BJ (cell line): ENCODE measurements around the gene DNAJC6. TPM values are rescaled to one million over a fixed set of nuclear protein-coding genes. Genes with fewer than 3 reads are reported as not detected.
"Not testable (repeated sequence)": the region's sequence is repeated elsewhere in the genome, so short reads cannot be mapped to it uniquely, and the experiment has no call there.

ENCODE experiments used
- CTCF ChIA-PET: fragments of 350-600 bp; formaldehyde crosslinking; extraction: SDS; loops from one replicate; lab custom pipeline; 2021; ENCODE audit warnings: antibody characterized with exemption, inconsistent platforms; lab: Yijun Ruan, JAX
- POLR2A ChIA-PET: fragments of 300-600 bp; sonication (Branson Sonifier 250); formaldehyde crosslinking; extraction: SDS; loops from one replicate; lab custom pipeline; 2021; ENCODE audit warnings: antibody characterized with exemption; lab: Charles Lee
- DNase-seq: peaks from one replicate; pipeline ENCODE4 v3.0.0-alpha.2; 2011; ENCODE audit warnings: low read depth
- H3K27me3 ChIP-seq: 2 replicates; pipeline ENCODE4 v1.6.0; 2011; ENCODE audit warnings: low read length; ENCODE audit not compliant: control insufficient read depth, insufficient read depth
- H3K36me3 ChIP-seq: 2 replicates; pipeline ENCODE4 v1.5.1; 2011; ENCODE audit warnings: low read length; ENCODE audit not compliant: control insufficient read depth, insufficient read depth
- H3K4me3 ChIP-seq: 2 replicates; pipeline ENCODE4 v1.5.1; 2011; ENCODE audit warnings: low read depth, mild to moderate bottlenecking, control low read depth, low read length
- polyA plus RNA-seq: library from polyadenylated mRNA; depleted of rRNA; stranded (reverse); fragments of >200 nt; gene quantifications from 2 replicates; pipeline ENCODE4 v1.2.3, GENCODE V29; 2011
- TF ChIP-seq, protein P1 (sequence below): IDR thresholded peaks from 2 replicates; pipeline ENCODE4 v1.5.1; 2011; ENCODE audit warnings: low read depth, mild to moderate bottlenecking, control low read depth, inconsistent platforms, low read length, moderate library complexity; ENCODE audit not compliant: insufficient read depth

Gene DNAJC6
- polyA plus RNA-seq, 1 experiment: 10.5 TPM

- Histone ChIP-seq H3K4me3 (no peak overlapping the region), H3K27me3 (no peaks in the 10 kb centered on the region), H3K36me3 (no peaks in the 10 kb centered on the region)
- TF ChIP-seq, protein P1, sequence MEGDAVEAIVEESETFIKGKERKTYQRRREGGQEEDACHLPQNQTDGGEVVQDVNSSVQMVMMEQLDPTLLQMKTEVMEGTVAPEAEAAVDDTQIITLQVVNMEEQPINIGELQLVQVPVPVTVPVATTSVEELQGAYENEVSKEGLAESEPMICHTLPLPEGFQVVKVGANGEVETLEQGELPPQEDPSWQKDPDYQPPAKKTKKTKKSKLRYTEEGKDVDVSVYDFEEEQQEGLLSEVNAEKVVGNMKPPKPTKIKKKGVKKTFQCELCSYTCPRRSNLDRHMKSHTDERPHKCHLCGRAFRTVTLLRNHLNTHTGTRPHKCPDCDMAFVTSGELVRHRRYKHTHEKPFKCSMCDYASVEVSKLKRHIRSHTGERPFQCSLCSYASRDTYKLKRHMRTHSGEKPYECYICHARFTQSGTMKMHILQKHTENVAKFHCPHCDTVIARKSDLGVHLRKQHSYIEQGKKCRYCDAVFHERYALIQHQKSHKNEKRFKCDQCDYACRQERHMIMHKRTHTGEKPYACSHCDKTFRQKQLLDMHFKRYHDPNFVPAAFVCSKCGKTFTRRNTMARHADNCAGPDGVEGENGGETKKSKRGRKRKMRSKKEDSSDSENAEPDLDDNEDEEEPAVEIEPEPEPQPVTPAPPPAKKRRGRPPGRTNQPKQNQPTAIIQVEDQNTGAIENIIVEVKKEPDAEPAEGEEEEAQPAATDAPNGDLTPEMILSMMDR: no peak
- CTCF ChIA-PET: interaction anchor here (0.9 to 1.7 kb wide), 3 partner anchors 10 to 22 kb away, joined by 3 to 4 read pairs (median 3); no protein-coding TSS in a partner anchor
- POLR2A ChIA-PET: no interaction called here
- DNase-seq: no peak
These were observed 30.8 kb upstream of the DNAJC6 start for GRCh38 chr1:65278376-65279069.

DNA sequence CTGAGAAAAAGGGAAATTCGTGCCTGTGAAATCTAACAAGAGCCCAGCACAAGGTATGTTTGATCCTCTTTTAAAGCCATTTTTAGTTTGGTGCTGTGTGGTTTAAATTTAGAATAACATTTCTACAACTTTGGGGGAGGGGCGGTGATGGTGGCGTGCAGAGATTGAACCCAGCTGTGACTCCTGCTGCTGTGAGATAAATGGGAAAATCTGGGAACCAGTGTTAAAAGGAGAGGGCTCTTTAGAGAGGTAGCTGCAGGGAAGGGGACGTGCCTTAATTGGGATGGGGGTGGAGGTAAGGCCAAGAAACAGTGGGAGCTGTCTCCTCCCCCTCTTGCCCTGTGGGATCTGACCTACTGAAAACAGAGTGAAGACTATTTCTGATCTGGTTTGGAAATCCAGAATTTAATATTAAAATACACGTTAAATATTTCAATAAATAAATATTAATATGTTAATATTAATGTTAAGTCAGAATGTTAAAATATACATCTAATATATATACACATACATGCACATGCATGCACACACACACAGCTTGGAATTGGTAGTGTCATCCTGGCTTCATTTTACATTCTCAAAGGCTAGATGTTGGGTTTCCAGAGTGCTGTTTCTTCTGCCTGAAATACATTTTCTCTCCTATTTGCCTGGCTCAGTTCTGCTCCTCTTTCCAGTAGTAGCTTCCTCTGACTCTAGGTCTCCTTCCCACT is 30.1 kb upstream of the DNAJC6 start:
- no peak for DNase-seq
- CTCF ChIA-PET: interaction anchor here (1.7 kb wide), 1 partner anchor 22 kb away, joined by 4 read pairs; no protein-coding TSS in a partner anchor
- TF ChIP-seq, protein P1: no peak
- Histone ChIP-seq H3K4me3 (no peak overlapping the region), H3K36me3 (no peaks in the 10 kb centered on the region), H3K27me3 (no peaks in the 10 kb centered on the region)
- POLR2A ChIA-PET: no interaction called here

GRCh38 chr1:65281846-65282245 is 27.5 kb upstream of the DNAJC6 start:
- CTCF ChIA-PET: no interaction called here
- Histone ChIP-seq H3K27me3 (no peaks in the 10 kb centered on the region), H3K4me3 (no peak overlapping the region), H3K36me3 (no peaks in the 10 kb centered on the region)
- POLR2A ChIA-PET: no interaction called here
- TF ChIP-seq, protein P1: no peak
- no peak for DNase-seq

DNA sequence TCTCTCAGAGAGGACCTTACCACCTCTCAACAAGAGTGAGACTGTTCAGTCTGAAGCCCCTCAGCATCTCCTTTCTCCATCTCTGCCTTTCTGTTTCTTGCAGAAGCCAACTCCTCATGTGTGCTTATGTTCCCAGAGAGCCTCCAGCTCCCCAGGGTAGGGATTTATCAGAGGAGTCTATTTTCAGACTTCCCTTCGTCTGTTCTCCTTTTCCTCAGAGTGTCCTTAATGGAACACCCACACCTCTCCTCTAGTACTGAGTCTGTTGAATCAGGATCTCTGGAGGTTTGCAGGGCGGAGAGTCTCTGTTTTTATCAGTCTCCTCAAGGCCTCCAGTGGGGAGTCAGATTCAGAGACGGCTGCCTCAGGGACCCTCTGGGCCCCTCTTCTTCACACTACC is 25.1 kb upstream of the DNAJC6 start:
- Histone ChIP-seq H3K4me3 (no peak overlapping the region), H3K36me3 (no peaks in the 10 kb centered on the region), H3K27me3 (no peaks in the 10 kb centered on the region)
- TF ChIP-seq, protein P1: no peak
- no peak for DNase-seq
- CTCF ChIA-PET: no interaction called here
- POLR2A ChIA-PET: no interaction called here

DNA sequence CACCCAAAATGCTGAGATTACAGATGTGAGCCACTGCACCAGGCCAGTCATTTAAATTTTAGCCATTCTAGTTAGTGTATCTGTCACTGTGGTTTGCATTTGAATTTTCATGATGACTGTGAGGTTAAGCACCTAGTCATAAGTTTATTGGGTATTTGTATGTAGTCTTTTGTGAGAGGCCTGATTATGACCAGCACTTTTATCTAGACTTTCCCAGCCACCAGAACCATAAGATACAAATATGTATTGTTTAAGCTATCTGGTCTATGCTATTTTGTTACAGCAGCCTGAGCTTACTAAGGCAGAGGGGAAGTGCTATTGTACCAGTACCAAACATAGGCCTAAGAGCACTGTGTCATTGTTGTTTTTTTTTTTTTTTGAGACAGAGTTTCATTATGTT is 19.9 kb upstream of the DNAJC6 start:
- Histone ChIP-seq H3K27me3 (no peaks in the 10 kb centered on the region), H3K4me3 (no peak overlapping the region), H3K36me3 (peaks cover 5% of the 10 kb centered on the region)
- no peak for DNase-seq
- ChIA-PET CTCF (interaction anchor here (0.6 to 1.7 kb wide), 2 partner anchors 10 to 108 kb away, joined by 4 read pairs; no protein-coding TSS in a partner anchor), POLR2A (no interaction called here)
- TF ChIP-seq, protein P1: no peak

- CTCF ChIA-PET: interaction anchor here (0.7 kb wide), 1 partner anchor 25 kb away, joined by 3 read pairs; no protein-coding TSS in a partner anchor
- DNase-seq, POLR2A ChIA-PET, H3K27me3 ChIP-seq, H3K4me3 ChIP-seq, H3K36me3 ChIP-seq: not testable (repeated sequence)
These were observed 17.5 kb upstream of the DNAJC6 start for GRCh38 chr1:65291818-65292217.
